ENCODE results near the gene AGTPBP1. TPM values are rescaled to one million over a fixed set of nuclear protein-coding genes. Genes with fewer than 3 reads are reported as not detected.
A peak's percentile ranks its signal among the peaks of the same experiment; 100 is the strongest.
"Not testable (repeated sequence)": the region's sequence is repeated elsewhere in the genome, so short reads cannot be mapped to it uniquely, and the experiment has no call there.

Gene AGTPBP1
- total RNA-seq, 3 donors from 2014 or later (not counting 1 experiment from before 2014, with no cell fraction given): 140 to 150 (median 140) TPM

- not testable (repeated sequence) for H3K27me3 ChIP-seq (ENCODE audit: control insufficient read depth, insufficient read depth, low read length); H3K4me3 ChIP-seq (ENCODE audit: low read length); H3K27me3 Mint-ChIP-seq (ENCODE audit: low read depth in 2 of 2); H3K9me3 ChIP-seq (ENCODE audit: control insufficient read depth, insufficient read depth, low read length); ATAC-seq; H3K36me3 ChIP-seq (ENCODE audit: control insufficient read depth, insufficient read depth, low read length); DNase-seq
- Mint-ChIP-seq H3K4me1 (peaks cover 87% of the 10 kb centered on the region in 2 donors), H3K9me3 (peaks cover 2 to 12% of the 10 kb centered on the region in 2 donors), H3K27ac (peak overlapping the region; percentile 82 to 91), H3K4me3 (peak overlapping the region; percentile 69), H3K36me3 (peaks cover 19% of the 10 kb centered on the region)
- peaks cover 33% of the 10 kb centered on the region for H3K4me1 ChIP-seq (ENCODE audit: control insufficient read depth, insufficient read depth, low read length)
- peak overlapping the region; percentile 81 for H3K27ac ChIP-seq (ENCODE audit: low read length)
- 100% methylated on average over 1 of the region's 4 CpGs for WGBS (ENCODE audit: insufficient coverage)
- intact Hi-C loops (cut with micrococcal nuclease): loop anchor here (1.0 to 5.0 kb wide), 3 partner anchors 8 to 224 kb away; partner anchors contain the start of gene NAA35
Observed at GRCh38 chr9:85717818-85718217, 23.9 kb downstream of the AGTPBP1 start.

- DNase-seq: peak; percentile 41 to 51
- peak overlapping the region; percentile 81 for H3K27ac ChIP-seq (ENCODE audit: low read length)
Observed at GRCh38 chr9:85717220-85717619, 24.5 kb downstream of the AGTPBP1 start.

GRCh38 chr9:85716031-85716877, 25.5 kb downstream of the AGTPBP1 start:
- H3K4me3 Mint-ChIP-seq: peak overlapping the region; percentile 78
- TF ChIP-seq, protein P1, sequence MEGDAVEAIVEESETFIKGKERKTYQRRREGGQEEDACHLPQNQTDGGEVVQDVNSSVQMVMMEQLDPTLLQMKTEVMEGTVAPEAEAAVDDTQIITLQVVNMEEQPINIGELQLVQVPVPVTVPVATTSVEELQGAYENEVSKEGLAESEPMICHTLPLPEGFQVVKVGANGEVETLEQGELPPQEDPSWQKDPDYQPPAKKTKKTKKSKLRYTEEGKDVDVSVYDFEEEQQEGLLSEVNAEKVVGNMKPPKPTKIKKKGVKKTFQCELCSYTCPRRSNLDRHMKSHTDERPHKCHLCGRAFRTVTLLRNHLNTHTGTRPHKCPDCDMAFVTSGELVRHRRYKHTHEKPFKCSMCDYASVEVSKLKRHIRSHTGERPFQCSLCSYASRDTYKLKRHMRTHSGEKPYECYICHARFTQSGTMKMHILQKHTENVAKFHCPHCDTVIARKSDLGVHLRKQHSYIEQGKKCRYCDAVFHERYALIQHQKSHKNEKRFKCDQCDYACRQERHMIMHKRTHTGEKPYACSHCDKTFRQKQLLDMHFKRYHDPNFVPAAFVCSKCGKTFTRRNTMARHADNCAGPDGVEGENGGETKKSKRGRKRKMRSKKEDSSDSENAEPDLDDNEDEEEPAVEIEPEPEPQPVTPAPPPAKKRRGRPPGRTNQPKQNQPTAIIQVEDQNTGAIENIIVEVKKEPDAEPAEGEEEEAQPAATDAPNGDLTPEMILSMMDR (IDR thresholded peaks at IDR 0.05): peak; percentile 28

More at GRCh38 chr9:85717220-85717619, 24.5 kb downstream of the AGTPBP1 start:
- H3K27me3 ChIP-seq (ENCODE audit: control insufficient read depth, insufficient read depth, low read length): no peaks in the 10 kb centered on the region
- peaks cover 27% of the 10 kb centered on the region for H3K4me1 ChIP-seq (ENCODE audit: control insufficient read depth, insufficient read depth, low read length)
- H3K9me3 Mint-ChIP-seq: peaks cover 2 to 10% of the 10 kb centered on the region in 2 donors
- peaks cover 15% of the 10 kb centered on the region for H3K36me3 Mint-ChIP-seq
- no peak overlapping the region for H3K4me3 ChIP-seq (ENCODE audit: low read length)
- H3K9me3 ChIP-seq (ENCODE audit: control insufficient read depth, insufficient read depth, low read length): no peaks in the 10 kb centered on the region
- peak overlapping the region; percentile 78 for H3K4me3 Mint-ChIP-seq
- no peaks in the 10 kb centered on the region for H3K27me3 Mint-ChIP-seq (ENCODE audit: low read depth in 2 of 2)
- WGBS (ENCODE audit: insufficient coverage): 35% methylated on average over 6 of the region's 6 CpGs
- H3K36me3 ChIP-seq (ENCODE audit: control insufficient read depth, insufficient read depth, low read length): no peaks in the 10 kb centered on the region
- peaks cover 81 to 85% of the 10 kb centered on the region in 2 donors for H3K4me1 Mint-ChIP-seq
- intact Hi-C loops (cut with micrococcal nuclease): loop anchor here (1.0 to 5.0 kb wide), 3 partner anchors 9 to 225 kb away; partner anchors contain the start of gene NAA35
- peak; percentile 64 to 80 (median 73) for ATAC-seq
- TF ChIP-seq, protein P1 (IDR thresholded peaks at IDR 0.05): no peak
- H3K27ac Mint-ChIP-seq: peak overlapping the region; percentile 82 to 91

DNA sequence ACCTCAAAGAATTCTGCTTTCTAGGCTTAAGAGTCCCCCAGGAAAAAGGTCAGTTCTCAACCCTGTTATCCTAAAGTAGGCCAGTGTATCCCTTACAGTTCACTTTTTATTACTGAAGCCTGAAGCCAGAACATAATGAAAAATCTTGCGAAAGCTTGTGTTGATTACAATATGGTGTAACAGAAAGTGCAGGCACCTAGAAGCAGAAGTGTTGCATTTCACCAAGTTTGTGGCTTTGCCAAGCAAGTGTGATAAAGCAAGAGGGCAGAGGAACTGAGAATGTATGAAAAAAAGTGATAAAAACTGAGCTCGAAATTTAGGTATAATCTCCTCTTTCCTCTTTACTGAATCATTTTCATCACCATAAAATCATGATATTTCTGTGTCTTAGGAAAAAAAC, 26.2 kb downstream of the AGTPBP1 start:
- 14% methylated on average over 2 of the region's 2 CpGs for WGBS (ENCODE audit: insufficient coverage)
- peaks cover under 1% of the 10 kb centered on the region for H3K36me3 Mint-ChIP-seq
- peak; percentile 39 to 60 for DNase-seq
- no peaks in the 10 kb centered on the region for H3K27me3 ChIP-seq (ENCODE audit: control insufficient read depth, insufficient read depth, low read length)
- intact Hi-C loops (cut with micrococcal nuclease): loop anchor here (2.0 to 5.0 kb wide), 2 partner anchors 15 to 227 kb away; partner anchors contain the start of gene NAA35
- H3K4me3 Mint-ChIP-seq: peak overlapping the region; percentile 78
- peak overlapping the region; percentile 81 for H3K27ac ChIP-seq (ENCODE audit: low read length)
- H3K9me3 Mint-ChIP-seq: peaks cover 0 to 3% of the 10 kb centered on the region in 2 donors
- peak; percentile 73 to 91 (median 87) for ATAC-seq
- peaks cover 4% of the 10 kb centered on the region for H3K36me3 ChIP-seq (ENCODE audit: control insufficient read depth, insufficient read depth, low read length)
- H3K27me3 Mint-ChIP-seq (ENCODE audit: low read depth in 2 of 2): no peaks in the 10 kb centered on the region
- H3K27ac Mint-ChIP-seq: peak overlapping the region; percentile 82 to 91
- H3K4me1 Mint-ChIP-seq: peaks cover 65 to 69% of the 10 kb centered on the region in 2 donors
- peaks cover 26% of the 10 kb centered on the region for H3K4me1 ChIP-seq (ENCODE audit: control insufficient read depth, insufficient read depth, low read length)
- H3K4me3 ChIP-seq (ENCODE audit: low read length): no peak overlapping the region
- H3K9me3 ChIP-seq (ENCODE audit: control insufficient read depth, insufficient read depth, low read length): no peaks in the 10 kb centered on the region
- TF ChIP-seq, protein P1 (IDR thresholded peaks at IDR 0.05): no peak

More at GRCh38 chr9:85716031-85716877, 25.5 kb downstream of the AGTPBP1 start:
- no peaks in the 10 kb centered on the region for H3K9me3 ChIP-seq (ENCODE audit: control insufficient read depth, insufficient read depth, low read length)
- peak overlapping the region; percentile 81 for H3K27ac ChIP-seq (ENCODE audit: low read length)
- peak overlapping the region; percentile 82 to 91 for H3K27ac Mint-ChIP-seq
- intact Hi-C loops (cut with micrococcal nuclease): loop anchor here (1.0 to 5.0 kb wide), 3 partner anchors 15 to 226 kb away; partner anchors contain the start of genes AGTPBP1 and NAA35
- no peaks in the 10 kb centered on the region for H3K27me3 Mint-ChIP-seq (ENCODE audit: low read depth in 2 of 2)
- H3K27me3 ChIP-seq (ENCODE audit: control insufficient read depth, insufficient read depth, low read length): no peaks in the 10 kb centered on the region
- H3K36me3 ChIP-seq (ENCODE audit: control insufficient read depth, insufficient read depth, low read length): no peaks in the 10 kb centered on the region
- H3K36me3 Mint-ChIP-seq: peaks cover 7% of the 10 kb centered on the region
- H3K4me1 ChIP-seq (ENCODE audit: control insufficient read depth, insufficient read depth, low read length): peaks cover 26% of the 10 kb centered on the region
- DNase-seq (peak in 1 of 2 donors; percentile 36), ATAC-seq (peak; percentile 30 to 61 (median 32))
- H3K4me3 ChIP-seq (ENCODE audit: low read length): no peak overlapping the region
- H3K9me3 Mint-ChIP-seq: peaks cover 0 to 7% of the 10 kb centered on the region in 2 donors
- WGBS (ENCODE audit: insufficient coverage): 41% methylated on average over 5 of the region's 5 CpGs
- H3K4me1 Mint-ChIP-seq: peaks cover 72 to 75% of the 10 kb centered on the region in 2 donors

All from natural killer cell (primary cell).